HepG2 (cell line): ENCODE measurements around the gene C16orf95. TPM values are rescaled to one million over a fixed set of nuclear protein-coding genes. Genes with fewer than 3 reads are reported as not detected.

Source experiments
- ATAC-seq: fragments of 200-7000 bp; cut with Tn5 transposase; 3 replicates; pipeline ENCODE4 v1.9.1; 2020; ENCODE audit warnings: mild to moderate bottlenecking, moderate library complexity
- BruUV-seq: library from RNA; stranded (reverse); fragments of 400-500 nt; replicated peaks from 2 replicates; lab custom pipeline; 2021; lab: Mats Ljungman, UMichigan
- CTCF ChIA-PET: fragments of 300-600 bp; formaldehyde crosslinking; extraction: SDS; loops from one replicate; lab custom pipeline; 2021; ENCODE audit warnings: low total read pairs, inconsistent platforms, low intra/inter-chr PET ratio; lab: Yijun Ruan, JAX
- POLR2A ChIA-PET: fragments of 350-600 bp; sonication (Branson Sonifier 250); formaldehyde crosslinking; loops from one replicate; lab custom pipeline; 2020; ENCODE audit warnings: antibody characterized with exemption, inconsistent platforms; lab: Yijun Ruan, JAX
- DNase-seq: peaks from one replicate; pipeline ENCODE4 v3.0.0-alpha.2; 2015; ENCODE audit warnings: low spot score
- FAIRE-seq: peaks from 3 replicates; lab custom pipeline; 2011; peaks lifted over from hg19 to GRCh38; lab: Jason Lieb, UNC
- H2AFZ ChIP-seq: one replicate; pipeline ENCODE4 v1.6.1; 2011; ENCODE audit warnings: low read length, inconsistent platforms
- H3K27ac ChIP-seq: fragments of 300-600 bp; 3 replicates; pipeline ENCODE4 v1.8.0; 2011; ENCODE audit warnings: mixed run types, mild to moderate bottlenecking, mixed read lengths, low read length, inconsistent platforms; ENCODE audit not compliant: insufficient read depth; ENCODE audit errors: extremely low read length
- H3K27me3 ChIP-seq, 2 experiments: fragments of 200-600 bp in 1 of 2; 2 replicates in 1 of 2; 3 replicates in 1 of 2; pipeline versions ENCODE4 v1.6.0 to v1.8.0; 2011; ENCODE audit warnings: low read length in 2 of 2, mild to moderate bottlenecking in 2 of 2, moderate library complexity in 2 of 2, inconsistent platforms in 1 of 2; ENCODE audit not compliant: insufficient read depth in 2 of 2, control insufficient read depth in 1 of 2
- H3K36me3 ChIP-seq, 2 experiments: fragments of 200-600 bp in 1 of 2; replicated peaks in 1 of 2; 2 replicates in 1 of 2; 3 replicates in 1 of 2; pipeline versions ENCODE4 v1.5.1 to v1.8.0; 2011; ENCODE audit warnings: low read length in 2 of 2, inconsistent platforms in 1 of 2; ENCODE audit not compliant: insufficient read depth in 2 of 2, control insufficient read depth in 1 of 2
- H3K4me1 ChIP-seq: 2 replicates; pipeline ENCODE4 v1.5.1; 2012; ENCODE audit warnings: low read length, inconsistent platforms; ENCODE audit not compliant: insufficient read depth
- H3K4me2 ChIP-seq: 2 replicates; pipeline ENCODE4 v1.6.0; 2011; ENCODE audit warnings: low read depth, low read length, inconsistent platforms
- H3K4me3 ChIP-seq, 3 experiments: fragments of 200-600 bp in 1 of 3; sonication (generic), shearing (Covaris generic) in 1 of 3; replicated peaks in 1 of 3; 2 replicates each; pipeline ENCODE4 v1.5.1; 2011 to 2016; ENCODE audit warnings: low read length in 3 of 3, inconsistent platforms in 2 of 3, low read depth in 2 of 3, mild to moderate bottlenecking in 2 of 3, control low read depth in 1 of 3, mixed read lengths in 1 of 3; ENCODE audit not compliant: insufficient read depth in 1 of 3
- H3K79me2 ChIP-seq: one replicate; pipeline ENCODE4 v1.6.1; 2011; ENCODE audit warnings: low read length, inconsistent platforms; ENCODE audit not compliant: insufficient read depth
- H3K9ac ChIP-seq: 2 replicates; pipeline ENCODE4 v1.6.0; 2011; ENCODE audit warnings: mild to moderate bottlenecking, low read depth, low read length, inconsistent platforms; ENCODE audit not compliant: insufficient read depth
- H3K9me3 ChIP-seq: 2 replicates; pipeline ENCODE4 v1.5.1; 2012; ENCODE audit warnings: mild to moderate bottlenecking, low read length
- H4K20me1 ChIP-seq: 2 replicates; pipeline ENCODE4 v1.6.0; 2011; ENCODE audit warnings: inconsistent platforms, mild to moderate bottlenecking, low read length, moderate library complexity; ENCODE audit not compliant: insufficient read depth
- ATAD3A ChIP-seq: sonication (generic); formaldehyde crosslinking; IDR thresholded peaks from 2 replicates; pipeline ENCODE4 v1.4.0; 2020; ENCODE audit warnings: missing genetic modification reagents
- CEBPB ChIP-seq: IDR thresholded peaks from 2 replicates; pipeline ENCODE4 v1.6.1; 2011; ENCODE audit warnings: low read depth, low read length, improper control_type of control experiment, borderline replicate concordance
- DZIP1 ChIP-seq: sonication (generic); formaldehyde crosslinking; IDR thresholded peaks from 2 replicates; pipeline ENCODE4 v1.5.0; 2020; ENCODE audit warnings: mild to moderate bottlenecking, missing genetic modification reagents
- EZH2 ChIP-seq: conservative IDR thresholded peaks from 2 replicates; pipeline ENCODE4 v1.6.1; 2012; ENCODE audit warnings: mild to moderate bottlenecking, low read depth, low read length, moderate library complexity
- HNF1B ChIP-seq: sonication (generic); formaldehyde crosslinking; IDR thresholded peaks from 2 replicates; pipeline ENCODE4 v1.5.1; 2020; ENCODE audit warnings: mild to moderate bottlenecking, moderate library complexity, missing genetic modification reagents
- KDM4B ChIP-seq: sonication (generic); formaldehyde crosslinking; IDR thresholded peaks from 2 replicates; pipeline ENCODE4 v1.4.0; 2020; ENCODE audit warnings: missing genetic modification reagents
- KDM6A ChIP-seq: IDR thresholded peaks from 2 replicates; pipeline ENCODE4 v1.6.1; 2016; ENCODE audit warnings: low read depth
- KLF15 ChIP-seq: sonication (generic); formaldehyde crosslinking; IDR thresholded peaks from 2 replicates; pipeline ENCODE4 v1.8.1; 2023; ENCODE audit warnings: borderline replicate concordance, mild to moderate bottlenecking, inconsistent platforms, missing genetic modification reagents, mixed read lengths
- NR2F1 ChIP-seq, 2 experiments: fragments of 450-650 bp in 1 of 2; formaldehyde crosslinking in 1 of 2; IDR thresholded peaks; 2 replicates each; pipeline versions ENCODE4 v1.5.0 to v1.6.1; 2016 to 2020; ENCODE audit warnings: mild to moderate bottlenecking in 1 of 2, missing compliant biosample characterization in 1 of 2, missing genetic modification reagents in 1 of 2, moderate library complexity in 1 of 2
- TOE1 ChIP-seq: sonication (generic); formaldehyde crosslinking; IDR thresholded peaks from 2 replicates; pipeline ENCODE4 v1.4.0; 2020; ENCODE audit warnings: mild to moderate bottlenecking, missing genetic modification reagents
- ZNF20 ChIP-seq: sonication (generic); formaldehyde crosslinking; IDR thresholded peaks from 2 replicates; pipeline ENCODE4 v1.4.0; 2020; ENCODE audit warnings: mild to moderate bottlenecking, moderate library complexity, missing genetic modification reagents
- ZNF431 ChIP-seq: sonication (generic); formaldehyde crosslinking; IDR thresholded peaks from 2 replicates; pipeline ENCODE4 v1.9.0; 2022; ENCODE audit warnings: missing genetic modification reagents, low read depth, mild to moderate bottlenecking, borderline replicate concordance
- WGBS: methylation state at CpG from one replicate; pipeline ENCODE4 v1.1.6; 2017; ENCODE audit warnings: low lambda C conversion rate; 5-methylcytosine and 5-hydroxymethylcytosine counted together
- in situ Hi-C: cut with HindIII; loops from 2 replicates; pipeline ENCODE4 v1.10.0; 2017; ENCODE audit warnings: low pct_unique_long_range_greater_than_20kb; ENCODE audit not compliant: extremely low pct_ligation_motif_present
- intact Hi-C: fragments of 100-400 bp; cut with micrococcal nuclease; formaldehyde crosslinking; loops from one replicate; pipeline ENCODE4 v1.10.0; 2022; ENCODE audit not compliant: unreplicated experiment
- polyA plus RNA-seq, 8 experiments: library from polyadenylated mRNA; depleted of rRNA in 3 of 8; stranded (reverse) in 7 of 8; unstranded in 1 of 8; fragments of >200 nt; fragmentation: Illumina TruSeq in 4 of 8; extraction: Trizol in 4 of 8; gene quantifications; 2 replicates each; pipeline versions ENCODE4 v1.2.1 to v1.2.3, GENCODE V29; 2011 to 2016; ENCODE audit warnings: low read depth in 4 of 8, missing spikeins in 1 of 8, mixed read lengths in 1 of 8; ENCODE audit not compliant: insufficient read depth in 1 of 8
- total RNA-seq, 5 experiments: library from RNA; depleted of rRNA; stranded (reverse); fragments of >200 nt; fragmentation: Illumina TruSeq; extraction: Trizol; gene quantifications; 2 replicates each; pipeline ENCODE4 v1.2.3, GENCODE V29; 2016; ENCODE audit warnings: low read depth in 1 of 5

Gene C16orf95
- total and polyA plus RNA-seq, 2 of the 13 experiments (the other 11 are each of a cell fraction or from before 2014, with no cell fraction given) = 2.8 to 8.6 TPM

GRCh38 chr16:87271256-87271655 lies 45.9 kb downstream of the C16orf95 start:
- Histone ChIP-seq H3K4me2 (no peak overlapping the region), H3K9ac (no peak overlapping the region), H3K4me1 (no peaks in the 10 kb centered on the region), H3K36me3 (no peaks in the 10 kb centered on the region), H4K20me1 (no peaks in the 10 kb centered on the region), H3K27ac (no peak overlapping the region), H2AFZ (no peak overlapping the region), H3K4me3 (no peak overlapping the region), H3K79me2 (no peaks in the 10 kb centered on the region), H3K9me3 (no peaks in the 10 kb centered on the region), H3K27me3 (no peaks in the 10 kb centered on the region)
- DNase-seq (no peak), ATAC-seq (no peak), FAIRE-seq (no peak)
- WGBS = 83% methylated on average over 11 of the region's 11 CpGs
- ChIA-PET CTCF (no interaction called here), POLR2A (no interaction called here)
- in situ Hi-C loops (loop anchor here (10.0 kb wide), 1 partner anchor 706 kb away; the partner anchor contains the start of gene FOXC2), intact Hi-C loops (no loop called here)
- no peak for TF ChIP-seq ZNF20 (CRISPR knock-in tag)
- no peak for TF ChIP-seq ATAD3A (CRISPR knock-in tag)
- TF ChIP-seq KLF15 = no peak
- TF ChIP-seq NR2F1 (CRISPR knock-in tag; IDR thresholded peaks at IDR 0.05) = no peak
- no peak for TF ChIP-seq KDM6A (CRISPR knock-in tag)
- no peak for TF ChIP-seq EZH2
- TF ChIP-seq TOE1 = no peak
- TF ChIP-seq CEBPB = no peak
- TF ChIP-seq ZNF431 (CRISPR knock-in tag) = no peak
- no peak for TF ChIP-seq DZIP1 (CRISPR knock-in tag)
- TF ChIP-seq HNF1B (CRISPR knock-in tag) = no peak
- no peak for TF ChIP-seq KDM4B (CRISPR knock-in tag)
- no TSS peak for BruUV-seq
